GM23248 (cell line): ENCODE results near the gene ARHGAP26.

ENCODE experiments used
- EZH2 ChIP-seq: fragments of 200-600 bp; sonication (generic); IDR thresholded peaks from 2 replicates; pipeline ENCODE4 v1.6.1; 2018; ENCODE audit warnings: antibody characterized with exemption, mild to moderate bottlenecking; ENCODE audit not compliant: insufficient read depth, poor library complexity, severe bottlenecking
- EZH2phosphoT487 ChIP-seq: fragments of 200-600 bp; sonication (generic); IDR thresholded peaks from 2 replicates; pipeline ENCODE4 v1.6.1; 2018; ENCODE audit warnings: antibody characterized with exemption, moderate library complexity, mild to moderate bottlenecking, low read depth; ENCODE audit not compliant: insufficient read depth

- TF ChIP-seq EZH2, result no peak
- no peak for TF ChIP-seq EZH2phosphoT487
These were observed 302.6 kb downstream of the ARHGAP26 start for GRCh38 chr5:143072734-143073133.
